Measurements from ENCODE around the gene ATP8A2.

DNA sequence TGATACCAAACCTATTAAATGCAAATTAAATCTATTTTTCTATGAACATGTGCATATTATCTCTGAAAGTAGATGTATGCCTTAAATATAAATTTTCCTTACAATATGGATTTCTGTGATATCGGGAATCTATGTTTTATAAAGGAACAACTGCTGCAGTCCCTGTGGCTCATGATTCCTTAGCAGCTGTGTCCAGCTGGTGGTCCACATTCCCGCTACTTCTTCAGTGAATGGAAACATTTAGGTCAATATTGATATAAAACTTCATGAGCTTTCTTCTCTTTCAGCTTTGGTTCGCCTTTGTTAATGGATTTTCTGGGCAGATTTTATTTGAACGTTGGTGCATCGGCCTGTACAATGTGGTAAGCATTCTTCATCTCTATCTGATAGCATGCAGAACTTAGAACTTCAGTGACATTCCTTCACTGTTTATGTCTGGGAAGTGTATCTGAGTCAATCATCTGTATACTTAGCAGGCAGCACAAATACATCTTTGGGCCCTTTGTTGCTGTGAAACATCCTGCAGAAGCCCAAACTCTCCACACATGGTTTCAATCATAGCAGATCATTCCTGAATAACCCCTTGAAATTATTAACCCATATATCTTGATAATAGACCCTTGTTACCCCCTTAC, 456.2 kb downstream of the ATP8A2 start:
- TF ChIP-seq, protein P1, sequence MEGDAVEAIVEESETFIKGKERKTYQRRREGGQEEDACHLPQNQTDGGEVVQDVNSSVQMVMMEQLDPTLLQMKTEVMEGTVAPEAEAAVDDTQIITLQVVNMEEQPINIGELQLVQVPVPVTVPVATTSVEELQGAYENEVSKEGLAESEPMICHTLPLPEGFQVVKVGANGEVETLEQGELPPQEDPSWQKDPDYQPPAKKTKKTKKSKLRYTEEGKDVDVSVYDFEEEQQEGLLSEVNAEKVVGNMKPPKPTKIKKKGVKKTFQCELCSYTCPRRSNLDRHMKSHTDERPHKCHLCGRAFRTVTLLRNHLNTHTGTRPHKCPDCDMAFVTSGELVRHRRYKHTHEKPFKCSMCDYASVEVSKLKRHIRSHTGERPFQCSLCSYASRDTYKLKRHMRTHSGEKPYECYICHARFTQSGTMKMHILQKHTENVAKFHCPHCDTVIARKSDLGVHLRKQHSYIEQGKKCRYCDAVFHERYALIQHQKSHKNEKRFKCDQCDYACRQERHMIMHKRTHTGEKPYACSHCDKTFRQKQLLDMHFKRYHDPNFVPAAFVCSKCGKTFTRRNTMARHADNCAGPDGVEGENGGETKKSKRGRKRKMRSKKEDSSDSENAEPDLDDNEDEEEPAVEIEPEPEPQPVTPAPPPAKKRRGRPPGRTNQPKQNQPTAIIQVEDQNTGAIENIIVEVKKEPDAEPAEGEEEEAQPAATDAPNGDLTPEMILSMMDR (IDR thresholded peaks at IDR 0.05), result no peak
- TF ChIP-seq POLR2A (IDR thresholded peaks at IDR 0.05), result no peak
